GM06990 (cell line): ENCODE data around the gene ANXA9.

Experiments
- DNase-seq: peaks from one replicate; pipeline ENCODE4 v3.0.0-alpha.2; 2011; ENCODE audit not compliant: insufficient read length; ENCODE audit errors: extremely low read depth
- H3K27me3 ChIP-seq: replicated peaks from 2 replicates; pipeline ENCODE4 v1.6.0; 2011; ENCODE audit warnings: low read length; ENCODE audit not compliant: control insufficient read depth, insufficient read depth
- H3K36me3 ChIP-seq: 2 replicates; pipeline ENCODE4 v1.5.1; 2011; ENCODE audit warnings: low read length; ENCODE audit not compliant: control insufficient read depth, insufficient read depth
- H3K4me3 ChIP-seq: replicated peaks from 2 replicates; pipeline ENCODE4 v1.5.1; 2011; ENCODE audit warnings: low read depth, mild to moderate bottlenecking, control low read depth, low read length
- TF ChIP-seq, protein P1 (sequence below): IDR thresholded peaks from 2 replicates; pipeline ENCODE4 v1.5.1; 2011; ENCODE audit warnings: low read length, control low read depth, mild to moderate bottlenecking, inconsistent platforms; ENCODE audit not compliant: insufficient read depth, poor library complexity, severe bottlenecking

Gene ANXA9

DNA sequence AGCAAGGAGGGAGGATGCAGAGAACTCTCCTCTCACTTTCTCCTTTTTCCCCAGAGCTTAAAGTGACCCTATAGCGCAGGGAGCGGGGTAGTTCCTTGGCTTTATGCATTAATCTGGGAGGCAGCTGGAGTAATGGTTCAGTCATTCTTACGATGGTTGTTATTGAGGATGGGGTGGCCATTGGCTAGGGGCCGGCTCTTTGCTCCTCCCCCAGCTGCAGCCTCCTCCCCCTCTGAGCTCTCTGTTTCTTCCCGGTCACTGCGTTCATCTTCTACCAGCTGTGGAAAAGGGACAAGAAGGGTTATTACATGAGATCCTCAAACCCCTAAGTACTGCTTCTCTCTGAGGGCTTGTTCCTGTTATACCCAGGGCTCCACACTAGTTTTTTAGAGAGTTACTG, 16.1 kb upstream of the ANXA9 start:
- DNase-seq = no peak
- Histone ChIP-seq H3K4me3 (no peak overlapping the region), H3K36me3 (peaks cover 43% of the 10 kb centered on the region), H3K27me3 (no peaks in the 10 kb centered on the region)
- TF ChIP-seq, protein P1, sequence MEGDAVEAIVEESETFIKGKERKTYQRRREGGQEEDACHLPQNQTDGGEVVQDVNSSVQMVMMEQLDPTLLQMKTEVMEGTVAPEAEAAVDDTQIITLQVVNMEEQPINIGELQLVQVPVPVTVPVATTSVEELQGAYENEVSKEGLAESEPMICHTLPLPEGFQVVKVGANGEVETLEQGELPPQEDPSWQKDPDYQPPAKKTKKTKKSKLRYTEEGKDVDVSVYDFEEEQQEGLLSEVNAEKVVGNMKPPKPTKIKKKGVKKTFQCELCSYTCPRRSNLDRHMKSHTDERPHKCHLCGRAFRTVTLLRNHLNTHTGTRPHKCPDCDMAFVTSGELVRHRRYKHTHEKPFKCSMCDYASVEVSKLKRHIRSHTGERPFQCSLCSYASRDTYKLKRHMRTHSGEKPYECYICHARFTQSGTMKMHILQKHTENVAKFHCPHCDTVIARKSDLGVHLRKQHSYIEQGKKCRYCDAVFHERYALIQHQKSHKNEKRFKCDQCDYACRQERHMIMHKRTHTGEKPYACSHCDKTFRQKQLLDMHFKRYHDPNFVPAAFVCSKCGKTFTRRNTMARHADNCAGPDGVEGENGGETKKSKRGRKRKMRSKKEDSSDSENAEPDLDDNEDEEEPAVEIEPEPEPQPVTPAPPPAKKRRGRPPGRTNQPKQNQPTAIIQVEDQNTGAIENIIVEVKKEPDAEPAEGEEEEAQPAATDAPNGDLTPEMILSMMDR = no peak

DNA sequence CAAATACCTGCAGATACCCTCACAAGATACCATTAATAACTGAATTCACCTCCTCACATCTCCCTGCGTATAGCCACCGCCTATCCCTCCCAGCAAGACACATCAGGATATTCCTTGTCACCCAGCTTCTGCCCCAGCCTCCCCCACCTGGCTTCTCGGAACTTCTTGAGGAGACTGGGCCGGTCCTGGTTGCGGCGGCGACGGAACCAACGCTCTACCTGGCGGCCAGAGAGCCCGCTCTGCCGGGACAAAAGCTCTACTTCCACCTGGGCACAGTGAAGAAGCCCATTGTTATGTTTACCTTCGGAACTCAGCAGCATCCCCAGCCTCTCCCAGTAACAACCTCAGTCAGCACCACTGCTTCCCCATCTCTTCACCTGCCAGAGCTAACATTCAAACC, 14.2 kb upstream of the ANXA9 start:
- Histone ChIP-seq H3K27me3 (no peaks in the 10 kb centered on the region), H3K36me3 (peaks cover 38% of the 10 kb centered on the region), H3K4me3 (no peak overlapping the region)
- TF ChIP-seq, protein P1 = no peak
- DNase-seq = no peak

DNA sequence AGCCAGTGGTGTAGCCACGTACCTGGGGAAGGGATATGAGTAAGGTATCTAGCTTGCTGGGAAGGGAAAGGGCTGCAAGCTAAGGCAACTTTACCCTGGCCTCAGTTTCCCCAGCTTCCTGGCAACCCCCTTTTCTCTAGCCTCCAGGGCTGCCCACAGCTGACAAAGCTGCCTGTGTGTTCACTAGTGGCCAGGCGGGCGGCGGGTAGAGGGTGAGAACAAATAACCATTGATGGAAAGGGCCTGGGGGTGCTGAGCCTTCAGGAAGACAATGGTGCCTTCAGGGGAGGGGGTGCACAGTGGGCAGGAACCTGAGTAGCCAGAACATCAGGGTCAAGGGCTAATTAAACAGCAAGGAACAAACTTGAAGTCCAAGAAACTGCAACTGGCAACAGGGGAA, 13.6 kb upstream of the ANXA9 start:
- DNase-seq = no peak
- TF ChIP-seq, protein P1 = no peak
- Histone ChIP-seq H3K27me3 (no peaks in the 10 kb centered on the region), H3K36me3 (peaks cover 33% of the 10 kb centered on the region), H3K4me3 (no peak overlapping the region)

DNA sequence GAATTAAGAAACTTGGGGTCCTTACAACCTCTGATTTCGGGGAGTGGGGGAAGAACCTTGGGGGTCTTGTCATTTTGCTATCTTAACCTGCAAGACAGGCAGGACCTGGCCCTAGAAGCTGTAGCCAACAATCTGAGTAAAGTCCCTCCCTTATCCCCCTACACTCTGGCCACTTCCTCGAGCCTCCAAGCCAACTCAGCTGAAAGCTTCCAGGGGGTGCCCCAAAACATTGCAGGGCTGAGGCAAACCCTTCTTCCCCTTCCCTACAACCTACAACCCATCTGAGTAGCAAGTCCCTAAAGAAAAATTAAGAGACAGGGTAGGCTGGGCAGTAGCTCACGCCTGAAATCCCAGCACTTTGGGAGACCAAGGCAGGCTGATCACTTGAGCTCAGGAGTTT, 12.5 kb upstream of the ANXA9 start:
- TF ChIP-seq, protein P1 = no peak
- no peak overlapping the region for H3K4me3 ChIP-seq
- H3K36me3 ChIP-seq = peaks cover 26% of the 10 kb centered on the region
- no peak for DNase-seq
- H3K27me3 ChIP-seq = no peaks in the 10 kb centered on the region

DNA sequence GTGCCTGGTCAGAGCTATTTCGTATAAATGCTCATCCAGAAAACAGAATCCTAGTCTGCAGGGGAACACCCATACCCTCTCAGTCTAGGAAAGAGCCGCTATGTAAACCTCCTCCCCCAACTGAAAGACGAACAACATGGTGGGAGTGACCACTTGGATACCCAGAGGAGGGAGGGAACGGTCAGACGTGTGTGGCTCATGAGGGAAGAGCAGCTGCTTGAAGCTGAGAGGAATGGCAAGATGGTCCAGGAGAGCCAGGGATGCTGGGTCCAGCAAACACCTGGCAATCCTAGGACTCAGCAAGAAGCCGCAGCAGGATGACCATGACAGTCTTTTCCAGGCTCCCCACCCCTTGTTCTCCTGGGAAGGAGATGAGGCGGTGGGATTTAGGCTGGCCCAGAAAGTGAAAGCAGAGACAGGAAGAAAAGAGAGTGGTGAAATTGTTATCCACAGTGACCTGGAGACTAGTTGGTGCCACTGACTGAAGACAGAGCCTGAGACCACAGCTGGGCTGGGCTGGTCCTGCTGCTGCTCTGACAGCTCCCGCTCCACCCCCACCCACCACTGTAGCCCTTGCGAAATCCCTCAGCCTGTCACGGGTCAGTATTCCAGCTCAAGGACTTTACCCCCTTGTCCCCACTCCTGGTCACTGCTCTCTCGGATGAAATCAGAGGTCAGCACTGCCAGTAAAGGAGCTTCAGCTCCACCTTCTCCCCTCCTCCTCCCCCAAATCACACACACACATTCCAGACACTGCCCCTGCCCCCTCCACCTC, 11.1 kb upstream of the ANXA9 start:
- Histone ChIP-seq H3K4me3 (no peak overlapping the region), H3K27me3 (no peaks in the 10 kb centered on the region), H3K36me3 (peaks cover 20% of the 10 kb centered on the region)
- TF ChIP-seq, protein P1 = no peak
- no peak for DNase-seq
